ENCODE results near the gene GARNL3. TPM values are rescaled to one million over a fixed set of nuclear protein-coding genes. Genes with fewer than 3 reads are reported as not detected.

Gene GARNL3
- total RNA-seq, 1 experiment from 2014 or later = 11.8 TPM

GRCh38 chr9:127319366-127320114 is 55.0 kb downstream of the GARNL3 start:
- H3K9me3 ChIP-seq = no peaks in the 10 kb centered on the region
- Mint-ChIP-seq H3K27ac (ENCODE audit: unreplicated experiment) (no peak overlapping the region), H3K36me3 (ENCODE audit: insufficient read depth, unreplicated experiment) (no peaks in the 10 kb centered on the region), H3K27me3 (ENCODE audit: insufficient read depth, unreplicated experiment) (no peaks in the 10 kb centered on the region), H3K4me1 (ENCODE audit: low read depth, unreplicated experiment) (no peaks in the 10 kb centered on the region), H3K4me3 (ENCODE audit: unreplicated experiment) (no peak overlapping the region), H3K9me3 (ENCODE audit: unreplicated experiment) (no peaks in the 10 kb centered on the region)
- no peak for DNase-seq
- intact Hi-C loops (cut with micrococcal nuclease; ENCODE audit: unreplicated experiment) = no loop called here
- H3K27me3 ChIP-seq (replicated peaks; ENCODE audit: control insufficient read depth, insufficient read depth, low read length) = no peaks in the 10 kb centered on the region
- ChIA-PET POLR2A (no interaction called here), CTCF (interaction anchor here (1.9 kb wide), 1 partner anchor 10 kb away, joined by 5 read pairs; no protein-coding TSS in a partner anchor)
- no TSS peak for BruUV-seq (replicated peaks)
- TF ChIP-seq CTCF (IDR thresholded peaks at IDR 0.05; ENCODE audit: insufficient read depth in 1 of 2, low read depth in 1 of 2, low read length in 1 of 2, severe bottlenecking in 1 of 2, unreplicated experiment in 1 of 2) = no peak
- H3K4me3 ChIP-seq (ENCODE audit: low read depth, low read length) = no peak overlapping the region
- no peaks in the 10 kb centered on the region for H3K36me3 ChIP-seq (ENCODE audit: control insufficient read depth, insufficient read depth, low read length)
- no peaks in the 10 kb centered on the region for H3K4me1 ChIP-seq

GRCh38 chr9:127320115-127320378 is 55.5 kb downstream of the GARNL3 start:
- Mint-ChIP-seq H3K4me3 (ENCODE audit: unreplicated experiment) (no peak overlapping the region), H3K9me3 (ENCODE audit: unreplicated experiment) (no peaks in the 10 kb centered on the region), H3K27me3 (ENCODE audit: insufficient read depth, unreplicated experiment) (no peaks in the 10 kb centered on the region), H3K36me3 (ENCODE audit: insufficient read depth, unreplicated experiment) (no peaks in the 10 kb centered on the region), H3K4me1 (ENCODE audit: low read depth, unreplicated experiment) (no peaks in the 10 kb centered on the region), H3K27ac (ENCODE audit: unreplicated experiment) (no peak overlapping the region)
- BruUV-seq (replicated peaks) = no TSS peak
- DNase-seq = no peak
- H3K27me3 ChIP-seq (replicated peaks; ENCODE audit: control insufficient read depth, insufficient read depth, low read length) = no peaks in the 10 kb centered on the region
- intact Hi-C loops (cut with micrococcal nuclease; ENCODE audit: unreplicated experiment) = no loop called here
- no peak overlapping the region for H3K4me3 ChIP-seq (ENCODE audit: low read depth, low read length)
- H3K36me3 ChIP-seq (ENCODE audit: control insufficient read depth, insufficient read depth, low read length) = no peaks in the 10 kb centered on the region
- POLR2A ChIA-PET = no interaction called here
- no peaks in the 10 kb centered on the region for H3K4me1 ChIP-seq
- no peaks in the 10 kb centered on the region for H3K9me3 ChIP-seq
- CTCF ChIA-PET = interaction anchor here (0.5 to 1.9 kb wide), 2 partner anchors 11 to 1090 kb away, joined by 3 to 5 read pairs; no protein-coding TSS in a partner anchor
- TF ChIP-seq CTCF (IDR thresholded peaks at IDR 0.05; ENCODE audit: insufficient read depth in 1 of 2, low read depth in 1 of 2, low read length in 1 of 2, severe bottlenecking in 1 of 2, unreplicated experiment in 1 of 2) = no peak

- Histone ChIP-seq H3K36me3 (ENCODE audit: control insufficient read depth, insufficient read depth, low read length) (no peaks in the 10 kb centered on the region), H3K4me3 (ENCODE audit: low read depth, low read length) (no peak overlapping the region), H3K4me1 (no peaks in the 10 kb centered on the region), H3K27me3 (replicated peaks; ENCODE audit: control insufficient read depth, insufficient read depth, low read length) (no peaks in the 10 kb centered on the region), H3K9me3 (no peaks in the 10 kb centered on the region)
- Mint-ChIP-seq H3K27me3 (ENCODE audit: insufficient read depth, unreplicated experiment) (no peaks in the 10 kb centered on the region), H3K4me1 (ENCODE audit: low read depth, unreplicated experiment) (no peaks in the 10 kb centered on the region), H3K4me3 (ENCODE audit: unreplicated experiment) (no peak overlapping the region), H3K27ac (ENCODE audit: unreplicated experiment) (no peak overlapping the region), H3K36me3 (ENCODE audit: insufficient read depth, unreplicated experiment) (no peaks in the 10 kb centered on the region), H3K9me3 (ENCODE audit: unreplicated experiment) (no peaks in the 10 kb centered on the region)
- ChIA-PET POLR2A (no interaction called here), CTCF (no interaction called here)
- no peak for DNase-seq
- BruUV-seq (replicated peaks) = no TSS peak
- TF ChIP-seq CTCF (IDR thresholded peaks at IDR 0.05; ENCODE audit: insufficient read depth in 1 of 2, low read depth in 1 of 2, low read length in 1 of 2, severe bottlenecking in 1 of 2, unreplicated experiment in 1 of 2) = no peak
- intact Hi-C loops (cut with micrococcal nuclease; ENCODE audit: unreplicated experiment) = no loop called here
These were observed 58.8 kb downstream of the GARNL3 start for GRCh38 chr9:127323393-127323792.
